Measurements from ENCODE around the gene CFAP46. TPM values are rescaled to one million over a fixed set of nuclear protein-coding genes. Genes with fewer than 3 reads are reported as not detected.

CFAP46 gene
- total and polyA plus RNA-seq, 10 of the 15 experiments (the other 5 are each of a cell fraction or from before 2014, with no cell fraction given) = 0.01 to 0.18 (median 0.03) TPM; not detected in 7

- BruUV-seq (replicated peaks) = no TSS peak
- ATAC-seq = no peak
- H3K9ac ChIP-seq (ENCODE audit: control insufficient read depth, insufficient read depth, low read length) = no peak overlapping the region
- no peak overlapping the region for H3K4me2 ChIP-seq (ENCODE audit: control insufficient read depth, insufficient read depth)
- no peak overlapping the region for H3K4me3 ChIP-seq
- H3K4me1 ChIP-seq (ENCODE audit: control insufficient read depth, insufficient read depth, low read length) = no peaks in the 10 kb centered on the region
- CTCF ChIA-PET = no interaction called here
- H3K27ac ChIP-seq (ENCODE audit: control insufficient read depth, insufficient read depth) = no peak overlapping the region
- intact Hi-C loops (cut with micrococcal nuclease; ENCODE audit: unreplicated experiment) = no loop called here
- RAD21 ChIA-PET (ENCODE audit: unreplicated experiment) = no interaction called here
- H3K79me2 ChIP-seq (ENCODE audit: control insufficient read depth, insufficient read depth, low read length) = no peaks in the 10 kb centered on the region
- WGBS (ENCODE audit: insufficient coverage, insufficient replicate concordance, low lambda C conversion rate, missing lambda C conversion rate) = 33% methylated on average over 18 of the region's 28 CpGs
- no peak for DNase-seq (ENCODE audit: low read depth, low spot score)
- H4K20me1 ChIP-seq (ENCODE audit: control insufficient read depth, insufficient read depth) = no peaks in the 10 kb centered on the region
- no peaks in the 10 kb centered on the region for H3K36me3 ChIP-seq (ENCODE audit: control insufficient read depth in 2 of 2, insufficient read depth in 2 of 2, low read length in 1 of 2)
- H2AFZ ChIP-seq (ENCODE audit: control insufficient read depth, low read depth, low read length) = no peak overlapping the region
- in situ Hi-C loops (cut with MboI) = no loop called here
- TF ChIP-seq, protein P1, sequence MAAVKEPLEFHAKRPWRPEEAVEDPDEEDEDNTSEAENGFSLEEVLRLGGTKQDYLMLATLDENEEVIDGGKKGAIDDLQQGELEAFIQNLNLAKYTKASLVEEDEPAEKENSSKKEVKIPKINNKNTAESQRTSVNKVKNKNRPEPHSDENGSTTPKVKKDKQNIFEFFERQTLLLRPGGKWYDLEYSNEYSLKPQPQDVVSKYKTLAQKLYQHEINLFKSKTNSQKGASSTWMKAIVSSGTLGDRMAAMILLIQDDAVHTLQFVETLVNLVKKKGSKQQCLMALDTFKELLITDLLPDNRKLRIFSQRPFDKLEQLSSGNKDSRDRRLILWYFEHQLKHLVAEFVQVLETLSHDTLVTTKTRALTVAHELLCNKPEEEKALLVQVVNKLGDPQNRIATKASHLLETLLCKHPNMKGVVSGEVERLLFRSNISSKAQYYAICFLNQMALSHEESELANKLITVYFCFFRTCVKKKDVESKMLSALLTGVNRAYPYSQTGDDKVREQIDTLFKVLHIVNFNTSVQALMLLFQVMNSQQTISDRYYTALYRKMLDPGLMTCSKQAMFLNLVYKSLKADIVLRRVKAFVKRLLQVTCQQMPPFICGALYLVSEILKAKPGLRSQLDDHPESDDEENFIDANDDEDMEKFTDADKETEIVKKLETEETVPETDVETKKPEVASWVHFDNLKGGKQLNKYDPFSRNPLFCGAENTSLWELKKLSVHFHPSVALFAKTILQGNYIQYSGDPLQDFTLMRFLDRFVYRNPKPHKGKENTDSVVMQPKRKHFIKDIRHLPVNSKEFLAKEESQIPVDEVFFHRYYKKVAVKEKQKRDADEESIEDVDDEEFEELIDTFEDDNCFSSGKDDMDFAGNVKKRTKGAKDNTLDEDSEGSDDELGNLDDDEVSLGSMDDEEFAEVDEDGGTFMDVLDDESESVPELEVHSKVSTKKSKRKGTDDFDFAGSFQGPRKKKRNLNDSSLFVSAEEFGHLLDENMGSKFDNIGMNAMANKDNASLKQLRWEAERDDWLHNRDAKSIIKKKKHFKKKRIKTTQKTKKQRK (IDR thresholded peaks at IDR 0.05; ENCODE audit: low read depth, low read length) = no peak
- no peak for TF ChIP-seq MYC (IDR thresholded peaks at IDR 0.05; ENCODE audit: insufficient read depth, insufficient read length, insufficient replicate concordance, low read length, severe bottlenecking)
- TF ChIP-seq SMARCA5 (IDR thresholded peaks at IDR 0.05) = no peak
- TF ChIP-seq ZNF24 (IDR thresholded peaks at IDR 0.05) = no peak
- SMC1A ChIA-PET (ENCODE audit: uncharacterized antibody, unreplicated experiment) = no interaction called here
- FAIRE-seq = no peak
- POLR2A ChIA-PET = no interaction called here
- H3K27me3 ChIP-seq (replicated peaks in 1 of 2; ENCODE audit: control insufficient read depth in 2 of 2, insufficient read depth in 2 of 2, low read length in 1 of 2) = no peaks in the 10 kb centered on the region
- H3K9me3 ChIP-seq (replicated peaks; ENCODE audit: control insufficient read depth, insufficient read depth, low read length) = no peaks in the 10 kb centered on the region; the same call in 2 of the 3 replicates
These were observed 128.6 kb downstream of the CFAP46 start for GRCh38 chr10:132813560-132814468.
